ENCODE results near the gene ING3.
"Not testable (repeated sequence)": the region's sequence is repeated elsewhere in the genome, so short reads cannot be mapped to it uniquely, and the experiment has no call there.

The ING3 gene

GRCh38 chr7:121003986-121004685 is 53.6 kb downstream of the ING3 start:
- no peak for DNase-seq

- not testable (repeated sequence) for DNase-seq
Measured at GRCh38 chr7:121005058-121005457, 54.5 kb downstream of the ING3 start.

GRCh38 chr7:121005996-121006584 is 55.5 kb downstream of the ING3 start:
- no peak for DNase-seq

GRCh38 chr7:121006711-121007315 is 56.2 kb downstream of the ING3 start:
- DNase-seq = no peak

- no peak for DNase-seq
Measured at GRCh38 chr7:121008816-121009215, 58.2 kb downstream of the ING3 start.

- no peak for DNase-seq
Measured at GRCh38 chr7:121011401-121011800, 60.8 kb downstream of the ING3 start.

GRCh38 chr7:121012170-121012874 is 61.7 kb downstream of the ING3 start:
- no peak for DNase-seq

- no peak for DNase-seq
Measured at GRCh38 chr7:121012919-121013318, 62.3 kb downstream of the ING3 start.

- no peak for DNase-seq
Measured at GRCh38 chr7:121015560-121015959, 65.0 kb downstream of the ING3 start.

- no peak for DNase-seq
Measured at GRCh38 chr7:121016966-121017365, 66.4 kb downstream of the ING3 start.

GRCh38 chr7:121017586-121017985 is 67.0 kb downstream of the ING3 start:
- no peak for DNase-seq

GRCh38 chr7:121019018-121019417 is 68.4 kb downstream of the ING3 start:
- DNase-seq = no peak

- DNase-seq = no peak
Measured at GRCh38 chr7:121020249-121020988, 69.8 kb downstream of the ING3 start.

- DNase-seq = no peak
Measured at GRCh38 chr7:121020989-121021969, 70.7 kb downstream of the ING3 start.

GRCh38 chr7:121023194-121023593 is 72.6 kb downstream of the ING3 start:
- no peak for DNase-seq

- no peak for DNase-seq
Measured at GRCh38 chr7:121023683-121024511, 73.3 kb downstream of the ING3 start.

GRCh38 chr7:121024611-121025010 is 74.0 kb downstream of the ING3 start:
- no peak for DNase-seq

- DNase-seq = no peak
Measured at GRCh38 chr7:121026159-121026558, 75.6 kb downstream of the ING3 start.

GRCh38 chr7:121026577-121027111 is 76.1 kb downstream of the ING3 start:
- no peak for DNase-seq

All from right forelimb (tissue), 1 donor.